ENCODE data around the gene KTN1. TPM values are rescaled to one million over a fixed set of nuclear protein-coding genes. Genes with fewer than 3 reads are reported as not detected.

KTN1 gene
- polyA plus RNA-seq, 3 donors = 4.6 to 31.4 (median 17.9) TPM

- intact Hi-C loops (cut with micrococcal nuclease) = no loop called here
- peaks cover 46% of the 10 kb centered on the region for H4K20me1 ChIP-seq (ENCODE audit: insufficient read depth, low read length)
- peaks cover 52% of the 10 kb centered on the region for H3K79me2 ChIP-seq (ENCODE audit: insufficient read depth, low read length)
- H3K4me3 Mint-ChIP-seq = no peak overlapping the region
- no peaks in the 10 kb centered on the region for H3K27me3 ChIP-seq (ENCODE audit: control insufficient read depth in 2 of 2, insufficient read depth in 2 of 2, low read length in 2 of 2)
- H3K4me1 ChIP-seq (ENCODE audit: control insufficient read depth in 1 of 2, insufficient read depth in 2 of 2, low read length in 2 of 2) = no peaks in the 10 kb centered on the region
- TF ChIP-seq CTCF (IDR thresholded peaks at IDR 0.05) = no peak
- peak overlapping the region in 1 of 7 donors; percentile 41 for H3K27ac Mint-ChIP-seq
- peaks cover 12% of the 10 kb centered on the region for H3K4me1 Mint-ChIP-seq
- H3K27me3 Mint-ChIP-seq (ENCODE audit: low read depth in 3 of 3) = peaks cover 0 to 1% (median 0%) of the 10 kb centered on the region in 3 donors
- H3K4me3 ChIP-seq (replicated peaks in 1 of 3; ENCODE audit: low read depth in 2 of 3, low read length in 3 of 3) = no peak overlapping the region
- no peak overlapping the region for H3K27ac ChIP-seq (ENCODE audit: low read depth in 1 of 2, low read length in 2 of 2)
- no peak overlapping the region for H3K4me2 ChIP-seq (replicated peaks; ENCODE audit: extremely low read depth, low read length, poor library complexity, severe bottlenecking)
- H3K36me3 ChIP-seq (replicated peaks in 1 of 2; ENCODE audit: control insufficient read depth in 1 of 2, insufficient read depth in 2 of 2, low read length in 2 of 2) = peaks cover 9 to 35% of the 10 kb centered on the region in 2 donors
- no peaks in the 10 kb centered on the region for H3K9me3 Mint-ChIP-seq
- DNase-seq = no peak
- peaks cover 33 to 40% of the 10 kb centered on the region in 2 donors for H3K36me3 Mint-ChIP-seq
- H3K9me3 ChIP-seq (replicated peaks in 1 of 2; ENCODE audit: control insufficient read depth in 1 of 2, insufficient read depth in 1 of 2, low read length in 2 of 2) = no peaks in the 10 kb centered on the region
- no peak overlapping the region for H3K9ac ChIP-seq (ENCODE audit: insufficient read depth, low read length, poor library complexity, severe bottlenecking)
- H2AFZ ChIP-seq (ENCODE audit: insufficient read depth, low read depth, low read length, poor library complexity, severe bottlenecking) = no peak overlapping the region
- 100% methylated on average over 8 of the region's 12 CpGs for WGBS (ENCODE audit: insufficient coverage)
These were observed 30.8 kb downstream of the KTN1 start for GRCh38 chr14:55610713-55611370.

GRCh38 chr14:55611859-55612258 is 31.9 kb downstream of the KTN1 start:
- peaks cover 43 to 50% of the 10 kb centered on the region in 2 donors for H3K36me3 Mint-ChIP-seq
- intact Hi-C loops (cut with micrococcal nuclease) = no loop called here
- Histone ChIP-seq H3K4me2 (replicated peaks; ENCODE audit: extremely low read depth, low read length, poor library complexity, severe bottlenecking) (no peak overlapping the region), H3K4me1 (ENCODE audit: control insufficient read depth in 1 of 2, insufficient read depth in 2 of 2, low read length in 2 of 2) (no peaks in the 10 kb centered on the region), H3K9me3 (replicated peaks in 1 of 2; ENCODE audit: control insufficient read depth in 1 of 2, insufficient read depth in 1 of 2, low read length in 2 of 2) (no peaks in the 10 kb centered on the region), H4K20me1 (ENCODE audit: insufficient read depth, low read length) (peaks cover 44% of the 10 kb centered on the region), H3K79me2 (ENCODE audit: insufficient read depth, low read length) (peaks cover 42% of the 10 kb centered on the region), H3K27me3 (ENCODE audit: control insufficient read depth in 2 of 2, insufficient read depth in 2 of 2, low read length in 2 of 2) (no peaks in the 10 kb centered on the region), H3K36me3 (replicated peaks in 1 of 2; ENCODE audit: control insufficient read depth in 1 of 2, insufficient read depth in 2 of 2, low read length in 2 of 2) (peaks cover 17 to 46% of the 10 kb centered on the region in 2 donors), H3K4me3 (replicated peaks in 1 of 3; ENCODE audit: low read depth in 2 of 3, low read length in 3 of 3) (no peak overlapping the region), H2AFZ (ENCODE audit: insufficient read depth, low read depth, low read length, poor library complexity, severe bottlenecking) (no peak overlapping the region), H3K9ac (ENCODE audit: insufficient read depth, low read length, poor library complexity, severe bottlenecking) (no peak overlapping the region), H3K27ac (ENCODE audit: low read depth in 1 of 2, low read length in 2 of 2) (no peak overlapping the region)
- no peak for DNase-seq
- H3K27me3 Mint-ChIP-seq (ENCODE audit: low read depth in 3 of 3) = peaks cover 0 to 1% (median 0%) of the 10 kb centered on the region in 3 donors
- peaks cover 12% of the 10 kb centered on the region for H3K4me1 Mint-ChIP-seq
- H3K27ac Mint-ChIP-seq = no peak overlapping the region
- no peaks in the 10 kb centered on the region for H3K9me3 Mint-ChIP-seq
- no peak for TF ChIP-seq CTCF (IDR thresholded peaks at IDR 0.05)
- H3K4me3 Mint-ChIP-seq = no peak overlapping the region

Data from CD14-positive monocyte (primary cell).